ENCODE results near the gene PLXND1.

PLXND1 gene

DNA sequence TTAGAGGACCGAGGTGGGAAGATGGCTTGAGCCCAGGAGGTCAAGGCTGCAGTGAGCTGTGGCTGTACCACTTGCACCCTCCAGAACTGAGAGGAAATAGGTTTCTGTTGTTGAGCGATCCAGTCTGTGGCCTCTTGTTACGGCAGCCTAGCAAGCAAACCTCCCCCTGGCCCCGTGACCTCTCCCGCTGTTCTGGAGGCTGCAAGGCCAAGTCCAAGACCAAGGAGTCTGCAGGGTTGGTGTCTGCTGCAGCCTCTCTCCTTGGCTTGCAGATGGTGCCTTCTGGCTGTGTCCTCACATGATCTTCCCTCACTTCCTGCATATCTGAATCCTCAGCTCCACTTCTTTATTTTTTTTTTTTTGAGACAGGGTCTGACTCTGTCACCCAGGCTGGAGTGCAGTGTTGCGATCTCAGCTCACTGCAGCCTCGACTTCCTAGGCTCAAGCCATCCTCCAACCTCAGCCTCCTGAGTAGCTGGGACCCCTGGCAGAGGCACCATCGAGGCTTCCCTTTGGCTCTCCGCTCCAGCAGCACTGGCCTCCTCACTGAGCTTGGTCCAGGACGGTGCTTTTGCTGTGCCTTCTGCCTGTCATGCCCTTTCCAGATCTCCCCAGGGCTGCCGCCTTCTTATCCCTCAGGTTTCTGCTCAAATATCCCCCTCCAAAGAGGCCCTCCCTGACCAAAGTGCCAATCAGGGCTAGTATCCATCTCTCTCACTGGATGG lies 18.0 kb upstream of the PLXND1 start:
- no peaks in the 10 kb centered on the region for H3K27me3 ChIP-seq (ENCODE audit: insufficient read depth, low read length, poor library complexity)
- no peaks in the 10 kb centered on the region for H3K36me3 ChIP-seq (ENCODE audit: insufficient read depth, low read length)
- ATAC-seq (ENCODE audit: insufficient read depth, low read depth) (no peak), DNase-seq (no peak)
- no peak overlapping the region for H3K27ac ChIP-seq (ENCODE audit: low read length)
- no peaks in the 10 kb centered on the region for H4K20me1 ChIP-seq (ENCODE audit: insufficient read depth, low read length)
- no peak for TF ChIP-seq EZH2 (IDR thresholded peaks at IDR 0.05; ENCODE audit: borderline replicate concordance, low read depth, low read length, severe bottlenecking)
- no peak for TF ChIP-seq CTCF (IDR thresholded peaks at IDR 0.05; ENCODE audit: borderline replicate concordance, extremely low read depth, low read length, poor library complexity, severe bottlenecking)
- H2AFZ ChIP-seq (ENCODE audit: low read depth, low read length), result no peak overlapping the region
- peaks cover 4% of the 10 kb centered on the region for H3K4me1 ChIP-seq (ENCODE audit: insufficient read depth, low read length)
- H3K9me3 ChIP-seq (ENCODE audit: insufficient read depth, low read length, severe bottlenecking), result no peaks in the 10 kb centered on the region
- no peak overlapping the region for H3K4me3 ChIP-seq (ENCODE audit: low read depth in 1 of 2, low read length in 2 of 2)
- no peaks in the 10 kb centered on the region for H3K79me2 ChIP-seq (ENCODE audit: insufficient read depth, low read length)
- H3K9ac ChIP-seq (ENCODE audit: low read depth, low read length), result no peak overlapping the region
- no peak overlapping the region for H3K4me2 ChIP-seq (ENCODE audit: insufficient read depth, low read length)

DNA sequence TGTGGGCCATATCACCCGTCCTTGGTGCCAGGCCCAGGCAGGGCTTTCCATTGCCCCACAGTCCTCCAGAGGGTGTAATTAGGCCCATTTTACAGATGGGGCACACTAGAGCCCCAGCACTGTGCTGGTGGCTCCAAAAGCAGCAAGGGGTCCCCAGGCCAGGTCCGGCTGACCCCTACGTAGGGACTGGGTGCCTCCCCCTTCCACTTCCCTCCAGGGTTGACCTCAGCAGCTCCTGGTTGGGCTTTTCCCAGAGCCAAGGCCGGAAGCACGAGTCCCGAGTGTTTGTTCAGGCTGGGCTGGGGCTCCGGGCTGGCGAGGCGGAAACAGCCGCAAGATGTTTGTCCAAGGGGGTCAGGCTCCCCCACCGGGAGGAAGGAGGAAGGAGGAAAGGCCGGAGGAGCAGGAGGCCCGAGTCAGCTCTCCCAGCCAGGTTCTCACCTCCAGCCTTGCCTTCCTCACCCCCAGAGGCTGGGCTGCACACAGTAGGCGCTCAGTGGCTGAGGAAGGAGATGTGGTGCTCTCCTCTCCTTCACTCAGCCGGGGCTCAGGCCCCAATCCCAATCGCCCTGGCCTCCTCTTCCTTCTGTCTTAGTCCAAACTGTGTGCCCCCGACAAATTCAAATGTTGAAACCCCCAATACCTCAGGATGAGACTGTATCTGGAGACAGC lies 17.1 kb upstream of the PLXND1 start:
- H3K27ac ChIP-seq (ENCODE audit: low read length), result no peak overlapping the region
- no peaks in the 10 kb centered on the region for H3K9me3 ChIP-seq (ENCODE audit: insufficient read depth, low read length, severe bottlenecking)
- no peaks in the 10 kb centered on the region for H3K36me3 ChIP-seq (ENCODE audit: insufficient read depth, low read length)
- no peaks in the 10 kb centered on the region for H4K20me1 ChIP-seq (ENCODE audit: insufficient read depth, low read length)
- no peak for ATAC-seq (ENCODE audit: insufficient read depth, low read depth)
- DNase-seq, result no peak
- peaks cover 4% of the 10 kb centered on the region for H3K4me1 ChIP-seq (ENCODE audit: insufficient read depth, low read length)
- no peaks in the 10 kb centered on the region for H3K27me3 ChIP-seq (ENCODE audit: insufficient read depth, low read length, poor library complexity)
- H3K79me2 ChIP-seq (ENCODE audit: insufficient read depth, low read length), result no peaks in the 10 kb centered on the region
- no peak overlapping the region for H3K4me3 ChIP-seq (ENCODE audit: low read depth in 1 of 2, low read length in 2 of 2)
- H2AFZ ChIP-seq (ENCODE audit: low read depth, low read length), result no peak overlapping the region
- TF ChIP-seq CTCF (IDR thresholded peaks at IDR 0.05; ENCODE audit: borderline replicate concordance, extremely low read depth, low read length, poor library complexity, severe bottlenecking), result no peak
- TF ChIP-seq EZH2 (IDR thresholded peaks at IDR 0.05; ENCODE audit: borderline replicate concordance, low read depth, low read length, severe bottlenecking), result no peak
- H3K9ac ChIP-seq (ENCODE audit: low read depth, low read length), result no peak overlapping the region
- no peak overlapping the region for H3K4me2 ChIP-seq (ENCODE audit: insufficient read depth, low read length)

DNA sequence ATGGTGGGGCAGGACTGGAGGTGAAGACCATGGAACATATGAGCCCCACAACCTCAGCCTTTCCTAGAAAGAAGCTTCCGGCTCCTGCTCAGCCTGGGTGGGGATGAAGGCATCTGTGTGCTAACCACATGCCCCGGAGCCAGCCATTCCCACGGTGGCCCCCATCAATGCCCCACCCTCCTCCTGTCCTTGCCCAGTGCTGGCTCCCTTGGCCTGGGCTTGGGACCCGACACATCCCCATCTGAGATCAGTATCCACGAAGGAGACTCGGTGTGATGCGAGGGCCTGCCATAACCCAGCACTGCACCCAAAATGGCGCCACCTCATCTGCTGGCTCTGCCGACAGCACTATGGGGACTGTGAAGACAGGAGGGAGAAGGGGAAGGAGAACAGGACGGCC lies 16.5 kb upstream of the PLXND1 start:
- ATAC-seq (ENCODE audit: insufficient read depth, low read depth), result no peak
- no peak for TF ChIP-seq CTCF (IDR thresholded peaks at IDR 0.05; ENCODE audit: borderline replicate concordance, extremely low read depth, low read length, poor library complexity, severe bottlenecking)
- no peak for TF ChIP-seq EZH2 (IDR thresholded peaks at IDR 0.05; ENCODE audit: borderline replicate concordance, low read depth, low read length, severe bottlenecking)
- Histone ChIP-seq H2AFZ (ENCODE audit: low read depth, low read length) (no peak overlapping the region), H3K27ac (ENCODE audit: low read length) (no peak overlapping the region), H3K9ac (ENCODE audit: low read depth, low read length) (no peak overlapping the region), H3K9me3 (ENCODE audit: insufficient read depth, low read length, severe bottlenecking) (no peaks in the 10 kb centered on the region), H3K4me3 (ENCODE audit: low read depth in 1 of 2, low read length in 2 of 2) (no peak overlapping the region), H3K27me3 (ENCODE audit: insufficient read depth, low read length, poor library complexity) (no peaks in the 10 kb centered on the region), H4K20me1 (ENCODE audit: insufficient read depth, low read length) (no peaks in the 10 kb centered on the region), H3K4me2 (ENCODE audit: insufficient read depth, low read length) (no peak overlapping the region), H3K79me2 (ENCODE audit: insufficient read depth, low read length) (no peaks in the 10 kb centered on the region), H3K4me1 (ENCODE audit: insufficient read depth, low read length) (peaks cover 4% of the 10 kb centered on the region), H3K36me3 (ENCODE audit: insufficient read depth, low read length) (no peaks in the 10 kb centered on the region)
- DNase-seq, result no peak
